Measurements from ENCODE around the gene TMEM272. TPM values are rescaled to one million over a fixed set of nuclear protein-coding genes. Genes with fewer than 3 reads are reported as not detected.
A peak's percentile ranks its signal among the peaks of the same experiment; 100 is the strongest.

The TMEM272 gene
- total RNA-seq, 2 donors from 2014 or later: not detected

DNA sequence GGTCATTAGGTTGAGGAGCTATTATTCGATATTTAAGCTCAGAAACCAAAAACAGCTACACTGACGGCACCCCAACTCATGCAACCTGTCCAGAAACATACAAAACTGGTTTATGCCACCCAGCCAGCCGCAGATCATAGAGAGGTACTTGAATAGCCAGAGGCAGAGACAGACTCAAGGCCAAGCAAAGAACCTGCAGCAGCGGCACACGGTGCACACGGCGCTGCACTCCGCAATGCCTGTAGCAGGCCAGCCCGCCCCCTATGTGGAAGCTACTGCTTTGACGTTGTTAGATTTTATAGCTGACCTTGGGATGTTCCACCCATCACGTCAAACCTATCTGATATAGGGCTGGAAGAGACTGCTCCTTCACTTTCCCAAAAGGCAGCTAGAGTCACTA, 29.1 kb downstream of the TMEM272 start:
- Mint-ChIP-seq H3K27ac (no peak overlapping the region), H3K4me1 (ENCODE audit: low read depth in 2 of 2) (peaks cover 36 to 53% of the 10 kb centered on the region in 2 donors)

DNA sequence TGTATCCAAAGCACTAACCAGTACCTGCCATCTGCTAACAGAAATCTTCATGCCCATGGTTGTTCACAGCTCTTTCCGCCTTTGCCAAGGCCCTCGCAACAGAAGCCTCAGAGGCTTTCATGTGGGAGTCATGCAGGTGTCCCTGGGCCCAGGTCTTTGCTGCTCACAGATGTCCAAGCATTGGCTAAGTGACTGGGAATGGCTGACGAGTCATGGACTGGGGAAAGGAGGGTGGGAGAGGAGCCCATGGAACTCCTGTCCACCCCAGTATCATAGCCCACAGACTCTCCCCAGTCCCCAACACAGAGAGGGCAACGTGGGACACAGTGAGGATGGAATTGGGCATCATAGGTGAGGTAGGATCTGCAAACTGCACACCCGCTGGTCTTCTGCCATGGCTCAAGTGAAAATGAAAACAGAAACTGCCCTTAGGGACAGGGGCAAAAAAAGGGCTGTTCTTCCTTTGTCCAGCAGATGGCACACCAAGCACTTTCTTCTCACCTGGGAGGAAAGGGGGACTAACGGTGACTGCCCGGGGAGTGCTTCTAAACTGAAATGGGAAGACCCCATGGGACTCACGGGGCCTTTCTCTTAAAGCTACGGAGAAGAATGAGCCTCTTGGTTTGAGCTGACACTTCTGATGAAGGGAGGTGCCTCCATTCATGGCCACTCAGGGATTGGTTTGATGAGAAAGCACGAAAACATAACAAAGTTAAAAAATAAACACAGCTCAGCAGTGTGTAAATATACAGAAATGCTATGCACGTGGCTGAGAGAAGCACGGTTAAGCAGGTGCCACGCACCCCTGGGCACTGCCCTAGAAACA, 29.9 kb downstream of the TMEM272 start:
- H3K27ac Mint-ChIP-seq: peak overlapping the region; percentile 35 to 84
- DNase-seq (ENCODE audit: low spot score): peak; percentile 79
- no peaks in the 10 kb centered on the region for H3K36me3 Mint-ChIP-seq
- H3K4me3 Mint-ChIP-seq: peak overlapping the region; percentile 55
- H3K9me3 Mint-ChIP-seq: no peaks in the 10 kb centered on the region
- peaks cover 30 to 48% of the 10 kb centered on the region in 2 donors for H3K4me1 Mint-ChIP-seq (ENCODE audit: low read depth in 2 of 2)
- peak; percentile 74 to 83 for ATAC-seq
- H3K27me3 Mint-ChIP-seq: peaks cover 8 to 12% of the 10 kb centered on the region in 2 donors

More for the DNA sequence above, 29.1 kb downstream of the TMEM272 start:
- ATAC-seq (no peak), DNase-seq (ENCODE audit: low spot score) (no peak)
- H3K36me3 Mint-ChIP-seq: no peaks in the 10 kb centered on the region
- no peak overlapping the region for H3K4me3 Mint-ChIP-seq
- H3K9me3 Mint-ChIP-seq: no peaks in the 10 kb centered on the region
- H3K27me3 Mint-ChIP-seq: peaks cover 8 to 12% of the 10 kb centered on the region in 2 donors

DNA sequence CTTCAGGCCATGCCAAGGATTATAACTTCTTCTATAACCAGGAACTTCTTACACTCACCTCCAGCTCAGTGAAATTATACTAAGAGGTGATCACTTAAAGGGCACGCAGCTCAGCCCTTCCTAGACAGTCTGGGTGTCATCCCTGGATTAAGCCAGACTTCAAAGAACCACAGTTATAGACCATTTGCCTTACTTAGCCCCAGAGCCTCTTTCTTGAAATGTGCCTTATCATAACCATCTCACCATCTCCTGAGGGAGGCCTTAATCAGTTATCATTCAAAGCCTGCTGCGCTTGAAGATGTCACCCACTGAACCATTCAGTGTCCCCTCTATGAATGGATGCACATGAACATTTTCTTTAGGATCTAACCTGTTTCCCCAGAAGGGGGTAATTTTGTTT, 30.9 kb downstream of the TMEM272 start:
- H3K36me3 Mint-ChIP-seq: no peaks in the 10 kb centered on the region
- DNase-seq (ENCODE audit: low spot score): no peak
- H3K9me3 Mint-ChIP-seq: no peaks in the 10 kb centered on the region
- peak overlapping the region in 1 of 2 donors; percentile 91 for H3K27ac Mint-ChIP-seq
- H3K4me1 Mint-ChIP-seq (ENCODE audit: low read depth in 2 of 2): peaks cover 29 to 39% of the 10 kb centered on the region in 2 donors
- no peak for ATAC-seq
- H3K27me3 Mint-ChIP-seq: peaks cover 8 to 12% of the 10 kb centered on the region in 2 donors
- no peak overlapping the region for H3K4me3 Mint-ChIP-seq

DNA sequence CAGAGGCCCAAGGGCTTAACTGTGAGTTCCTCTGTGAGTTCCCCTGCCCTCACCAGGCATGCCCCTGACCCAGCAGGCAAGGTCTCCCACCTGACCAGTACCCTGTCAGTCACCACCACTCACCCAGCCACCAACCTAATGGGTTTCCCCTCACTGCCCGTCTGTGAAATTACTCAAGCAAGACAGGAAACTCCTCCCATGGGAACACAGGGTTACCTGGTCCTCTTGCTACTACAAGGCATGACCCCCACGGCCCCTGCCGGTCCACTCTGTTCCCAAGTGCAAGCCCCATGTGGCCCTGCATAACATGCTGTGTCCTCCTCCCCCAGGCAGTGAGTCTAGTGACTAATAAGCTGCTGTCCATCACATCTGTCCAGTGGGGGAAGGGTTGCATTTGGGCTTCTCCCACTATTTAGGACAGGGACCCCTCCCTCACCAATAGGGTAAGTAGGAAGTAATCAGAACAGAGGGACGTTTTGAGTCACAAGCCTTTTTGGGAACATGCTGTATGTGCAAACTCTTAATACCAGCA, 33.0 kb downstream of the TMEM272 start:
- H3K27ac Mint-ChIP-seq: peak overlapping the region; percentile 26 to 91
- peak; percentile 50 to 91 for ATAC-seq
- H3K4me3 Mint-ChIP-seq: no peak overlapping the region
- H3K4me1 Mint-ChIP-seq (ENCODE audit: low read depth in 2 of 2): peaks cover 17 to 28% of the 10 kb centered on the region in 2 donors
- H3K9me3 Mint-ChIP-seq: no peaks in the 10 kb centered on the region
- H3K27me3 Mint-ChIP-seq: peaks cover 3 to 7% of the 10 kb centered on the region in 2 donors
- no peaks in the 10 kb centered on the region for H3K36me3 Mint-ChIP-seq
- DNase-seq (ENCODE audit: low spot score): peak; percentile 73

DNA sequence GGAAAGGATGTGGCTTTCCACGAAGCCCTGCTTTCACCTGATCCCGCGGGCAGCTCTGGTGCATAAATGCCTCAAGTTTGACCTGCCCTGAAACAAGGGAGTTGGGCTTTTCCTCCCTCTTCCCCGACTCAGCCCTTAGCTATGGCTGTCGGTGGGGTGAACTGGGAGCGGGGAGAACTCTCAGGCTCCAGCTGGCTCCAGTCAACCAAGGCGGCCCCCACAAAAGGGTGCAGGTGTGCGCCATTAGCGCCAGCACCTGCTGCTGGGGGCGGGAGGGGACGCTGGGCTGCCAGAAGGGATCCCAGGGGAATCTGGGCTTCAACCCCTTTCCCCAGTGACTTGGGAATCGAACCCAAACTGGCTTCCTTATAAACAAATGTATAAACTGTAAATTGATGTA, 33.9 kb downstream of the TMEM272 start:
- no peak overlapping the region for H3K4me3 Mint-ChIP-seq
- no peak for DNase-seq (ENCODE audit: low spot score)
- H3K4me1 Mint-ChIP-seq (ENCODE audit: low read depth in 2 of 2): peaks cover 12 to 28% of the 10 kb centered on the region in 2 donors
- peak overlapping the region in 1 of 2 donors; percentile 91 for H3K27ac Mint-ChIP-seq
- H3K27me3 Mint-ChIP-seq: no peaks in the 10 kb centered on the region
- H3K9me3 Mint-ChIP-seq: no peaks in the 10 kb centered on the region
- no peak for ATAC-seq
- no peaks in the 10 kb centered on the region for H3K36me3 Mint-ChIP-seq

DNA sequence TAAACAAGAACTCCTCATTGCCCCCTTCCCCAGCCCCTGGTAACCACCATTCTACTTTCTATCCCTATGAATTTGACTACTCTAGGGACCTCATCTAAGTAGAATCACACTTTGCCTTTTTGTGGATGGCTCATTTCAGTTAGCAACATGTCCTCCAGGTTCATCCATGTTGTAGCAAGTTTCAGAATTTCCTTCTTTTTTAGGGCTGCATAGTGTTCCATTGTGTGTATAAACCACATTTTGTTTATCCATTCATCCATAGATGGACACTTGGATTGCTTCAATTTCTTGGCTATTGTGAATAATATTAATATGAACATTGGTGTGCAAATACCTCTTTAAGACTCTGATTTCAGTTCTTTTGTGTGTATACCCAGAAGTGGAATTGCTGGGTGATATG, 36.2 kb downstream of the TMEM272 start:
- ATAC-seq (no peak), DNase-seq (ENCODE audit: low spot score) (no peak)
- Mint-ChIP-seq H3K36me3 (no peaks in the 10 kb centered on the region), H3K27me3 (no peaks in the 10 kb centered on the region), H3K27ac (no peak overlapping the region), H3K4me1 (ENCODE audit: low read depth in 2 of 2) (peaks cover 19 to 28% of the 10 kb centered on the region in 2 donors), H3K9me3 (no peaks in the 10 kb centered on the region), H3K4me3 (no peak overlapping the region)

DNA sequence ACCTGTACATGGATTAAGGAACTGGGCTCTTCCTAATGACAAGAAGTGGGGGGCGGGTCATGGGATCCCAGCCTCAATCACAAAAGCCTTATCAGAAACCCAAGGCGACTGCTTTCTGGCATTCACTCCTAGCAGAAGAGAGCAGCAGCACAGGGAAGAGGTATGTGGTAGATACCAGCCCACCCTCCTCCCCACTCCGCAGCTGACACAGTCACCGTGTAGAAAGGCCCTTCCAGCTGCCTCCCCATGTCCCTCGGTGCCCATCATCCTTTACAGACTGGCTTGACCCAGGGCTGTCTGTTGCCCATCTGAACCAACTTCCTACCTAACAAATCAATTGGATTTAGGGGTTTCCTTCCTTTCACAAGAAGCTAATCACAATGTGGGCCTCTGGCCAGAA, 37.9 kb downstream of the TMEM272 start:
- no peak overlapping the region for H3K27ac Mint-ChIP-seq

DNA sequence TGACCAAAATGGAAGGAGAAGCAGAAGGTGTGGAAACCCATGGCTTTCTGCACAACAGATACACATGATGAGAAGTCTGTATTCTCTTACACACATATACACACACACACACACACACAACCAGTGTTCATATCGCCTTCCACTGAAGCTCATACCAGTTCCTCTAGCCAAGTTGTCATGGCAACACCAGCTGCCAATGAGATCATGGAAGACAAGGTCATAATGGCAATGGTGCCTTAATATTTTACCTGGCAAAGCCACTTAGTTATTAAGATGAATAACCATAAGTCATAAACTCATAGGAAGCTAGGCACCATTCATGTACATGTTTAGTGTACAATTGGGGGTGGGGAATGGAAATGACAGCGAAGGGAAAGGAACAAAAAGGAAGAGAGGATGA, 38.4 kb downstream of the TMEM272 start:
- Mint-ChIP-seq H3K27me3 (no peaks in the 10 kb centered on the region), H3K4me1 (ENCODE audit: low read depth in 2 of 2) (peaks cover 27 to 32% of the 10 kb centered on the region in 2 donors), H3K9me3 (no peaks in the 10 kb centered on the region), H3K27ac (no peak overlapping the region), H3K4me3 (no peak overlapping the region), H3K36me3 (no peaks in the 10 kb centered on the region)
- ATAC-seq (no peak), DNase-seq (ENCODE audit: low spot score) (no peak)

More for the DNA sequence above, 37.9 kb downstream of the TMEM272 start:
- Mint-ChIP-seq H3K9me3 (no peaks in the 10 kb centered on the region), H3K4me1 (ENCODE audit: low read depth in 2 of 2) (peaks cover 29 to 30% of the 10 kb centered on the region in 2 donors), H3K36me3 (no peaks in the 10 kb centered on the region), H3K27me3 (no peaks in the 10 kb centered on the region), H3K4me3 (no peak overlapping the region)
- no peak for DNase-seq (ENCODE audit: low spot score)
- ATAC-seq: no peak

DNA sequence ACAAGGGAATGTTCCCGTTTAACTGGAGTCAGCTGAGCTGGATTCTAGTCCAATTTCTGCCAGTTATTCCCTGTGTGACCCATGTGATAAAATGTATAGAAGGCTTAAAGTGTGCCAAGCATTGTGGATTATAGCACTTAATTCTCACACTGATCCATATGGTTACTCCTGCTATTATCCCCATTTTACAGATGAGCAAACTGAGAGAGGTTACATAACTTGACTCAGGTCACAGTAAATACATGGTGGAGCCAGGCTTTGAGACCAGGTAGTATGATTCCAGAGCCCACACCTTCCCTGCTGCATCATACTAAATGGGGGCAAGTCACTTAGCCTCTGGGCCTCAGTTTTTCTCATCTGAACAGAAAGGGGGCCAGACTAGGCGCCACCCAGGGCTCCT, 39.1 kb downstream of the TMEM272 start:
- Mint-ChIP-seq H3K4me1 (ENCODE audit: low read depth in 2 of 2) (peaks cover 25 to 31% of the 10 kb centered on the region in 2 donors), H3K4me3 (no peak overlapping the region)

DNA sequence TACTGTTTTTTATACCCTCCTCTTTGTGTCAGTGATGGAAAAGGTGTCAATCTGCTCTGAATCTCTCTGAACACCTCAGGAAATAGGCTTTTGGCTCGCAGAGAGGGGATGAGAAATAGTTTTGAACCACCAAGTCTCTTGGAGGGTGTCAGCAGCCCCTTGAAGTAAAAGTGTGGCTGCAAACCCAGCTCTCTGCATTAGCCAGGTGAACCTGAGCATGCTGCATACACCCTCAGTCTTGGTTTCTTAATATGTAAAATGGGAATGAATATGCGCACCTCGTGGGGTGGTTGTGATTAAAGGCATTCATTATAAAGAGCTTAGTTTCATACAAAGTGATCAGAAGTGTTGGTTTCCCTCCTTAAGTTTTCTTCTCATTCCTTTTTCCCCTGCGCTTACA, 39.7 kb downstream of the TMEM272 start:
- Mint-ChIP-seq H3K4me1 (ENCODE audit: low read depth in 2 of 2) (peaks cover 25 to 31% of the 10 kb centered on the region in 2 donors), H3K9me3 (no peaks in the 10 kb centered on the region), H3K27me3 (no peaks in the 10 kb centered on the region), H3K27ac (peak overlapping the region; percentile 90 to 96), H3K36me3 (no peaks in the 10 kb centered on the region), H3K4me3 (peak overlapping the region; percentile 97)
- ATAC-seq (no peak), DNase-seq (ENCODE audit: low spot score) (no peak)

More for the DNA sequence above, 39.1 kb downstream of the TMEM272 start:
- no peaks in the 10 kb centered on the region for H3K36me3 Mint-ChIP-seq
- no peak for DNase-seq (ENCODE audit: low spot score)
- H3K9me3 Mint-ChIP-seq: no peaks in the 10 kb centered on the region
- H3K27me3 Mint-ChIP-seq: no peaks in the 10 kb centered on the region
- ATAC-seq: no peak
- no peak overlapping the region for H3K27ac Mint-ChIP-seq

DNA sequence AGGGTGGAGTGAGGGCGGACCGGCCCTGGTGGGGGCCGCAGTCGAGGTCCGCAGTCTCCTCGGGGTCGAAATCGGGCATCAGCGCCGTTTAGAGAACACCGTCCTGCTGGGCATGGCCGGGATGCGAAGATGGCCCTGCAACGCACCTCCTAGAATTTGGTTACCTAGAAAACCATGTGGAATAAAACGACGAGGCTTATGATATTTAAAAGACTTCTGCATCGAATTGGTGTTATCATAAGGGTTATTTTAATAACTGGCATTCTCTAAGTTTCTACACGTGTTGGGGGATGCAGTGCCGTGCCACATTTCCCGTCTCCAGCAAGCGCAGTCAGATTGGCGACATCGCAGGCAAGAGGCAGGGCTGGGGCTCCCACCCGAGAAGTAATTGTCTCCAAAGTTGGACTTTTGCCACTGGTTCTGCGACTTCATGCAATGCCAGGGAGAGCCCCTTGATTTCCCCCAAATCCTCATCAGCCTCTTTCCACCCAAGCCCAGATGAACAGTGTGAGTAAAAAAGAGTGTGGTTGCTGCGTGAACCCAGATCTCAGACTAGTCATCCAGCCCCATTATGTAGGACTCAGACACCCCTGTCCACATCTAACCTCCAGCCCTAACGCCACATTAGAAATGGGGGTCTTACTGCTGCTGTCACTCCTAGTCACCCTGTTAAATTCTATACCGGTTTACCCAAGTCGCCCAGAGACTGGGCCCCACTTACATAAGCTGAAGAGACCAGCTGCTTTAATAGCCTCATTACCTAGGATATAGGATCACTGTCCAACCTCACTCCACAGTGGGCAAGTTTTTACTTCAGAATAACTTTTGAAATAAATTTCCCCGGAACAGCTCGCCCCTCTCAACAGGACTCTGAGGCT, 40.4 kb downstream of the TMEM272 start:
- no peaks in the 10 kb centered on the region for H3K36me3 Mint-ChIP-seq
- H3K27me3 Mint-ChIP-seq: peaks cover 0 to 2% of the 10 kb centered on the region in 2 donors
- H3K9me3 Mint-ChIP-seq: no peaks in the 10 kb centered on the region
- peak overlapping the region; percentile 90 to 96 for H3K27ac Mint-ChIP-seq
- DNase-seq (ENCODE audit: low spot score): peak; percentile 71
- peaks cover 25 to 31% of the 10 kb centered on the region in 2 donors for H3K4me1 Mint-ChIP-seq (ENCODE audit: low read depth in 2 of 2)
- H3K4me3 Mint-ChIP-seq: peak overlapping the region; percentile 97
- peak; percentile 30 to 39 for ATAC-seq

DNA sequence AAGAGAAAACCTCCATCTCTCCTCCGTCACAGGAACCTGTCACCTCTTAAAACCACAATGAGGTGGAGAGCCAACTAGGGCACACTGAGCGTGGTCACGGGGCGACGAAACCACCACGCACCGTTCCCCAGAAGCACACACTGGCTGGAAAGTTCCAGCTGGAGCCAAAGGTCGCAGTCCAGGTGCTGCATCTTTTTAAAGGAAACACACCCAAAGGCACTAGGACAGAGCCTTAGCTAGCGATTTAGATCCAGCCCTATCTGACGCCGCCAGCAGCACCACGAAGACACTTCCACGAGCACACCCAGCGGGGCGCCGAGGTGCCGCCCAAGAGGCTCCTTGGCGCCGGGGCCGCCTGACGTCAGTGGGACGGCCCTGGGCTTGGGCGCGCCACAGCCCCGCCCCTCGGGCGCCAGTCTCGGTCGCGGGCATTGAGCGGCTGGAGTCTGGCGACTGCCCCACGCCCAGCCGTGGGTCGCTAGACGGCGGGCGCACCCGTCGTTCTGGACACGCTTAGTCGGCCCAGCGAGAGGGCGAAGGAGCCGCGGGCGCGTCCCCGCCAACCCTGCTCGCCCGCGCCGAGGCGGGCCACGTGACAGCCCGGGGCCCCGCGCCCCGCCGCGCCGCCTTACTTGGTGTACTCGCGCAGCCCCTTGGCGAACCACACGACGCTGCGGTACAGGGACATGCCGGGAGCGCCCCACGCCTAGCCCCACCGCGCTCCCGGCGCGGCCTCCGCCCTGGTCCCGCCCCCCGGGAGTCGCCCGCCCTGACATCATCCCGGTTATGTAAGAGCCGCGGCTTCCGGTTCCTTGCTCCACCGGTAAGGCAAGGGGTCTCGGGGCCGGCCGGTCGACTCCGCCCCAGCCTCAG, 41.3 kb downstream of the TMEM272 start, which contains the start of gene DHRS12:
Gene DHRS12, minus strand, starts transcription at position 742 of the 873 bp plus-strand sequence. CDS start 4,504 bp downstream, outside the sequence.
- ATAC-seq: peak; percentile 90 to 91
- Mint-ChIP-seq H3K27ac (peak within 1 kb of the TSS; percentile 96 to 97), H3K4me3 (peak within 1 kb of the TSS; percentile 97), H3K9me3 (no peaks in the 10 kb centered on the region), H3K27me3 (peaks cover 0 to 2% of the 10 kb centered on the region in 2 donors), H3K4me1 (ENCODE audit: low read depth in 2 of 2) (peaks cover 25 to 31% of the 10 kb centered on the region in 2 donors), H3K36me3 (no peaks in the 10 kb centered on the region)
- DNase-seq (ENCODE audit: low spot score): peak; percentile 93
